ENCODE data around the gene LYST. TPM values are rescaled to one million over a fixed set of nuclear protein-coding genes. Genes with fewer than 3 reads are reported as not detected.
"Not testable (repeated sequence)": the region's sequence is repeated elsewhere in the genome, so short reads cannot be mapped to it uniquely, and the experiment has no call there.

Gene LYST
- total RNA-seq, 1 donor from 2014 or later = 52.1 TPM

DNA sequence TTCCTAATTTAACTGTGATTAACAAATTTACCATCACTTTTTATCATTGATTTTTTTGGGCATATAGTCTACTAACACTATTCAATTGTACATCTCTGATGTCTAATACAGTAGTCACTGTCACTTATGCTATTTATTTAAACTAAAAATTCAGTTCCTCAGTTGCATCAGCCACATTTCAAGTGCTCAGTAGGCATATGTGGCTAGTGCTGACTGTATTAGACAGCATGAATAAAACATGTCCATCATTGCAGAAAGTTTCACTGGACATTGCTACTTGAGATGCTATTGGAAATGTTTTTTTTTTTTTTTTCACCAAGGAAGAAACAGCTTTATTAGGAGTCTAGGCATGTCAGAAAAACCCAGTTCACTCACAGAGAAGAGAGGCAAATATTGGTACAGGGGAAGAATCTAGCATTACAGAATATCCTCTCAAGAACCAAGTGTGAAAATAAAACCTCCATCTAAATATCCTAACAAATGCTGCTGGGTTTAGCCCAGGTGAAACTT, 109.1 kb downstream of the LYST start:
- peaks cover 0 to 60% of the 10 kb centered on the region in 2 donors for H3K36me3 ChIP-seq
- intact Hi-C loops (cut with DNase I) = no loop called here

DNA sequence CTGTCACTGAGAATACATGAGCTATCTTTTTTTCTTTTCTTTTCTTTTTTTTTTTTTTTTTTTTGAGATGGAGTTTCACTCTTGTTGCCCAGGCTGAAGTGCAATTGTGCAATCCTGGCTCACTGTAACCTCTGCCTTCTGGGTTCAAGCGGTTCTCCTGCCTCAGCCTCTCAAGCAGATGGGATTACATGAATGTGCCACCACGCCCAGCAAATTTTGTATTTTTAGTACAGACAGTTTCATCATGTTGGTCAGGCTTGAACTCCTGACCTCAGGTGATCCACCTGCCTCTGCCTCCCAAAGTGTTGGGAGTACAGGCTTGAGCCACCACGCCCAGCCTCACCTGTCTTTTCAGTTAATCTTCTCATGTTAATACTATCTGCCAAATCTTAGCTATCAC, 112.5 kb downstream of the LYST start:
- H3K27me3 ChIP-seq; H3K27ac ChIP-seq; DNase-seq (ENCODE audit: extremely low spot score in 2 of 2); H3K4me3 ChIP-seq; intact Hi-C loops (cut with DNase I); H3K9me3 ChIP-seq; H3K4me1 ChIP-seq: not testable (repeated sequence)
- peaks cover 0 to 51% of the 10 kb centered on the region in 2 donors for H3K36me3 ChIP-seq

More for the DNA sequence above, 109.1 kb downstream of the LYST start:
- Histone ChIP-seq H3K4me3 (no peak overlapping the region), H3K4me1 (no peaks in the 10 kb centered on the region), H3K9me3 (no peaks in the 10 kb centered on the region), H3K27me3 (no peaks in the 10 kb centered on the region), H3K27ac (no peak overlapping the region)
- no peak for DNase-seq (ENCODE audit: extremely low spot score in 2 of 2)
- TF ChIP-seq POLR2AphosphoS5 (IDR thresholded peaks at IDR 0.05; ENCODE audit: insufficient read depth in 1 of 2, low read depth in 1 of 2) = no peak
- TF ChIP-seq, protein P1, sequence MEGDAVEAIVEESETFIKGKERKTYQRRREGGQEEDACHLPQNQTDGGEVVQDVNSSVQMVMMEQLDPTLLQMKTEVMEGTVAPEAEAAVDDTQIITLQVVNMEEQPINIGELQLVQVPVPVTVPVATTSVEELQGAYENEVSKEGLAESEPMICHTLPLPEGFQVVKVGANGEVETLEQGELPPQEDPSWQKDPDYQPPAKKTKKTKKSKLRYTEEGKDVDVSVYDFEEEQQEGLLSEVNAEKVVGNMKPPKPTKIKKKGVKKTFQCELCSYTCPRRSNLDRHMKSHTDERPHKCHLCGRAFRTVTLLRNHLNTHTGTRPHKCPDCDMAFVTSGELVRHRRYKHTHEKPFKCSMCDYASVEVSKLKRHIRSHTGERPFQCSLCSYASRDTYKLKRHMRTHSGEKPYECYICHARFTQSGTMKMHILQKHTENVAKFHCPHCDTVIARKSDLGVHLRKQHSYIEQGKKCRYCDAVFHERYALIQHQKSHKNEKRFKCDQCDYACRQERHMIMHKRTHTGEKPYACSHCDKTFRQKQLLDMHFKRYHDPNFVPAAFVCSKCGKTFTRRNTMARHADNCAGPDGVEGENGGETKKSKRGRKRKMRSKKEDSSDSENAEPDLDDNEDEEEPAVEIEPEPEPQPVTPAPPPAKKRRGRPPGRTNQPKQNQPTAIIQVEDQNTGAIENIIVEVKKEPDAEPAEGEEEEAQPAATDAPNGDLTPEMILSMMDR (IDR thresholded peaks at IDR 0.05) = no peak
- no peak for TF ChIP-seq POLR2A (IDR thresholded peaks at IDR 0.05)

DNA sequence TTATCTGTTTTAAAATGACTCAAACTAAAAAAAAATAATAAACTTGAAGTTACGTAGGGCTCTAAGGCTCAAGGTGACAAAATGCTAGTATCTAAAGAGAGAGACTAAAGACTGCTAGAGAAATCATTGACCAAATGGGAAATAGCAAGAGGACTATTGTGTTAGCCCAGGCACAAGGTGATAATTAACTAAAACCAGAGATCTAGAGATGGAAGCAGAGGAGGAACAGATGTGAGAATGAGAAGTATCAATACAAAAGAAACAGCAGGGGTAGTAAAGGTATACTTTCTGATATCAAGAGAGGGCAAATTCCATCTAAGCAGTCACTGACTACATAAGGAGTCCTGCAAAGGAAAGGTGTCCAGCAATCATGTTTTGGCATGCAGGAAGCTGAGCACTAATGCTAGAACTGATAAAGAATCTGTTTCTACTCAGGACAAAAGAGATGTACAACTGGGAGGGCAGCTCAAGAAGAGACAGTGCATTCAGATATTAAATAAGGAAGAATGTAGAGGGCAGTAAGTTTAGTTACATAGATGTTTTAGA, 116.9 kb downstream of the LYST start:
- no peaks in the 10 kb centered on the region for H3K27me3 ChIP-seq
- H3K36me3 ChIP-seq = peaks cover 0 to 51% of the 10 kb centered on the region in 2 donors
- TF ChIP-seq, protein P1 (IDR thresholded peaks at IDR 0.05) = no peak
- TF ChIP-seq POLR2A (IDR thresholded peaks at IDR 0.05) (no peak), POLR2AphosphoS5 (IDR thresholded peaks at IDR 0.05; ENCODE audit: insufficient read depth in 1 of 2, low read depth in 1 of 2) (no peak)
- DNase-seq (ENCODE audit: extremely low spot score in 2 of 2) = no peak
- no peak overlapping the region for H3K27ac ChIP-seq
- H3K4me1 ChIP-seq = no peaks in the 10 kb centered on the region
- intact Hi-C loops (cut with DNase I) = no loop called here
- no peaks in the 10 kb centered on the region for H3K9me3 ChIP-seq
- no peak overlapping the region for H3K4me3 ChIP-seq

DNA sequence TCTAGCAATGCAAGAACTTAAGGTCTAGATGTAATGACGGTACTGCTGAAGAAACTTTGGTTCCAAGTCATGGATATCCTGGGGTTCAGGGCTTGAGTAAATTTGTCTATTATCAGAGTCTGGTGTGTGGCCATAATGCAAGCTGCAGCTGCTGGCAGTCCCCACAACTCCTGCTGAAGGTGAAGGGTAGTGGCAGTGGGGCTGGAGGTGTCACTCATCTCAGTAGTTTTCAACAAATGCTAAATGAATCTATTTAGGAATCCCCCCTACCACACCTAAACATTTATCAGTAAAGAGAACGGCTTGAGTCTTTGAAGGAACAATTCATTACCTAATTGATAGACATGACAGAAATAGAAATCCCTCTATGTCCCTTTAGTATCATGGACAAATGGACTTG, 118.0 kb downstream of the LYST start:
- TF ChIP-seq, protein P1 (IDR thresholded peaks at IDR 0.05) = no peak
- TF ChIP-seq POLR2AphosphoS5 (IDR thresholded peaks at IDR 0.05; ENCODE audit: insufficient read depth in 1 of 2, low read depth in 1 of 2) = no peak
- TF ChIP-seq POLR2A (IDR thresholded peaks at IDR 0.05) = no peak
- DNase-seq (ENCODE audit: extremely low spot score in 2 of 2) = no peak
- peaks cover 0 to 43% of the 10 kb centered on the region in 2 donors for H3K36me3 ChIP-seq
- H3K27ac ChIP-seq = no peak overlapping the region
- intact Hi-C loops (cut with DNase I) = no loop called here
- no peak overlapping the region for H3K4me3 ChIP-seq
- H3K4me1 ChIP-seq = no peaks in the 10 kb centered on the region
- no peaks in the 10 kb centered on the region for H3K9me3 ChIP-seq
- no peaks in the 10 kb centered on the region for H3K27me3 ChIP-seq

DNA sequence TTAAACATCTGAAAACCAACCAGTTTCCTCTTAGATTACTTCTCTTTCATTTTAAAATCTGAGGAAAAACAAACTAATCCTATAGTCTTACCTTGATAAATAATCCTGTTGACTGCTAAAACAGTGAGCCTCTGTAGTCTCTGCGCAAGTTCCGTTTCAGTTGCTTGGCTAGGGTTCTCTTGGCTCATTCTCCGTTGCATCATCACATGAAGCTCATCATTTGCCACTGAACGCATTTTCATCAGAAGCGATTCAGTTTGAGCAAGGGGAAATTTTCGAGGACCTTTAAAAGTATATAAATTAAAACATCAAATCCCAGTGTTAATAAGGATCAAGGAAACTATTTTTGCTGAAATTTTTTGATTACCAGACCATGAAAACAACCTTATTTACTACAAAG, 120.5 kb downstream of the LYST start:
- Histone ChIP-seq H3K27me3 (no peaks in the 10 kb centered on the region), H3K4me1 (no peaks in the 10 kb centered on the region), H3K9me3 (no peaks in the 10 kb centered on the region), H3K4me3 (no peak overlapping the region), H3K27ac (no peak overlapping the region), H3K36me3 (peaks cover 0 to 43% of the 10 kb centered on the region in 2 donors)
- no peak for DNase-seq (ENCODE audit: extremely low spot score in 2 of 2)
- TF ChIP-seq POLR2AphosphoS5 (IDR thresholded peaks at IDR 0.05; ENCODE audit: insufficient read depth in 1 of 2, low read depth in 1 of 2) (no peak), POLR2A (IDR thresholded peaks at IDR 0.05) (no peak)
- TF ChIP-seq, protein P1 (IDR thresholded peaks at IDR 0.05) = no peak
- intact Hi-C loops (cut with DNase I) = no loop called here
